HG03108 (cell line): ENCODE data around the gene DACH1.
"Not testable (repeated sequence)": the region's sequence is repeated elsewhere in the genome, so short reads cannot be mapped to it uniquely, and the experiment has no call there.

Experiments used
- ATAC-seq: cut with Tn5 transposase; IDR thresholded peaks from one replicate; pipeline ENCODE4 v1.9.1; 2021; ENCODE audit warnings: moderate library complexity; ENCODE audit not compliant: unreplicated experiment

Gene DACH1

GRCh38 chr13:71866335-71867130 lies 471 bp downstream of the DACH1 start:
- no peak for ATAC-seq

- no peak for ATAC-seq
These were observed 1.1 kb downstream of the DACH1 start for GRCh38 chr13:71865874-71866334.

- ATAC-seq = no peak
These were observed 1.8 kb downstream of the DACH1 start for GRCh38 chr13:71864986-71865873.

GRCh38 chr13:71864094-71864985 lies 2.7 kb downstream of the DACH1 start:
- ATAC-seq = no peak

GRCh38 chr13:71863254-71863865 lies 3.6 kb downstream of the DACH1 start:
- no peak for ATAC-seq

- ATAC-seq = no peak
These were observed 4.5 kb downstream of the DACH1 start for GRCh38 chr13:71862459-71862943.

- ATAC-seq = no peak
These were observed 5.1 kb downstream of the DACH1 start for GRCh38 chr13:71861769-71862458.

- no peak for ATAC-seq
These were observed 6.4 kb downstream of the DACH1 start for GRCh38 chr13:71860547-71861138.

- ATAC-seq = no peak
These were observed 8.4 kb downstream of the DACH1 start for GRCh38 chr13:71858647-71859046.

GRCh38 chr13:71856548-71857043 lies 10.4 kb downstream of the DACH1 start:
- ATAC-seq = no peak

- no peak for ATAC-seq
These were observed 12.6 kb downstream of the DACH1 start for GRCh38 chr13:71854401-71854800.

GRCh38 chr13:71853725-71854124 lies 13.3 kb downstream of the DACH1 start:
- ATAC-seq = no peak

- ATAC-seq = no peak
These were observed 14.3 kb downstream of the DACH1 start for GRCh38 chr13:71852736-71853135.

GRCh38 chr13:71851498-71852409 lies 15.2 kb downstream of the DACH1 start:
- no peak for ATAC-seq

GRCh38 chr13:71842003-71842402 lies 25.0 kb downstream of the DACH1 start:
- ATAC-seq = no peak

GRCh38 chr13:71838842-71839241 lies 28.2 kb downstream of the DACH1 start:
- ATAC-seq = no peak

GRCh38 chr13:71837582-71837981 lies 29.4 kb downstream of the DACH1 start:
- not testable (repeated sequence) for ATAC-seq

GRCh38 chr13:71831716-71832115 lies 35.3 kb downstream of the DACH1 start:
- no peak for ATAC-seq
